BJ (cell line): Measurements from ENCODE around the gene FCHSD2. TPM values are rescaled to one million over a fixed set of nuclear protein-coding genes. Genes with fewer than 3 reads are reported as not detected.
A peak's percentile ranks its signal among the peaks of the same experiment; 100 is the strongest.

ENCODE experiments used
- CTCF ChIA-PET: fragments of 350-600 bp; formaldehyde crosslinking; extraction: SDS; loops from one replicate; lab custom pipeline; 2021; ENCODE audit warnings: antibody characterized with exemption, inconsistent platforms; lab: Yijun Ruan, JAX
- POLR2A ChIA-PET: fragments of 300-600 bp; sonication (Branson Sonifier 250); formaldehyde crosslinking; extraction: SDS; loops from one replicate; lab custom pipeline; 2021; ENCODE audit warnings: antibody characterized with exemption; lab: Charles Lee
- DNase-seq: peaks from one replicate; pipeline ENCODE4 v3.0.0-alpha.2; 2011; ENCODE audit warnings: low read depth
- H3K27me3 ChIP-seq: 2 replicates; pipeline ENCODE4 v1.6.0; 2011; ENCODE audit warnings: low read length; ENCODE audit not compliant: control insufficient read depth, insufficient read depth
- H3K36me3 ChIP-seq: 2 replicates; pipeline ENCODE4 v1.5.1; 2011; ENCODE audit warnings: low read length; ENCODE audit not compliant: control insufficient read depth, insufficient read depth
- H3K4me3 ChIP-seq: 2 replicates; pipeline ENCODE4 v1.5.1; 2011; ENCODE audit warnings: low read depth, mild to moderate bottlenecking, control low read depth, low read length
- CTCF ChIP-seq: IDR thresholded peaks from 2 replicates; pipeline ENCODE4 v1.5.1; 2011; ENCODE audit warnings: low read depth, mild to moderate bottlenecking, control low read depth, inconsistent platforms, low read length, moderate library complexity; ENCODE audit not compliant: insufficient read depth
- polyA plus RNA-seq: library from polyadenylated mRNA; depleted of rRNA; stranded (reverse); fragments of >200 nt; gene quantifications from 2 replicates; pipeline ENCODE4 v1.2.3, GENCODE V29; 2011

FCHSD2 gene
- polyA plus RNA-seq, 1 experiment = 24.9 TPM

GRCh38 chr11:72817966-72818365 is 324.2 kb downstream of the FCHSD2 start:
- POLR2A ChIA-PET = interaction anchor here (0.6 kb wide), 1 partner anchor 93 kb away, joined by 3 read pairs; no protein-coding TSS in a partner anchor
- Histone ChIP-seq H3K4me3 (no peak overlapping the region), H3K36me3 (peaks cover 12% of the 10 kb centered on the region), H3K27me3 (no peaks in the 10 kb centered on the region)
- TF ChIP-seq CTCF = no peak
- no peak for DNase-seq
- CTCF ChIA-PET = interaction anchor here (1.1 to 1.2 kb wide), 2 partner anchors 93 to 134 kb away, joined by 3 read pairs; no protein-coding TSS in a partner anchor

GRCh38 chr11:72816404-72816990 is 325.6 kb downstream of the FCHSD2 start:
- POLR2A ChIA-PET = no interaction called here

GRCh38 chr11:72815110-72815618 is 327.0 kb downstream of the FCHSD2 start:
- POLR2A ChIA-PET = no interaction called here
- Histone ChIP-seq H3K27me3 (no peaks in the 10 kb centered on the region), H3K4me3 (peak overlapping the region; percentile 68), H3K36me3 (peaks cover 8% of the 10 kb centered on the region)
- CTCF ChIA-PET = interaction anchor here (1.2 to 1.6 kb wide), 7 partner anchors 12 to 474 kb away, joined by 3 to 6 read pairs (median 4); partner anchors contain the start of gene STARD10
- TF ChIP-seq CTCF = no peak
- no peak for DNase-seq

More at GRCh38 chr11:72816404-72816990, 325.6 kb downstream of the FCHSD2 start:
- no peak for TF ChIP-seq CTCF
- peaks cover 12% of the 10 kb centered on the region for H3K36me3 ChIP-seq
- CTCF ChIA-PET = interaction anchor here (1.2 to 1.7 kb wide), 6 partner anchors 11 to 362 kb away, joined by 3 to 6 read pairs (median 4); partner anchors contain the start of gene STARD10
- no peak overlapping the region for H3K4me3 ChIP-seq
- H3K27me3 ChIP-seq = no peaks in the 10 kb centered on the region
- no peak for DNase-seq

- ChIA-PET POLR2A (no interaction called here), CTCF (interaction anchor here (0.6 to 2.8 kb wide), 7 partner anchors 20 to 475 kb away, joined by 3 to 40 read pairs (median 5); partner anchors contain the start of gene STARD10)
- Histone ChIP-seq H3K36me3 (peaks cover 8% of the 10 kb centered on the region), H3K27me3 (no peaks in the 10 kb centered on the region), H3K4me3 (peak within 1 kb of the TSS; percentile 68)
- TF ChIP-seq CTCF = peak; percentile 31
- no peak for DNase-seq
Observed at GRCh38 chr11:72814286-72815109, 327.6 kb downstream of the FCHSD2 start, which contains the start of gene ATG16L2. Gene ATG16L2 (plus strand): TSS chr11:72814411. CDS start chr11:72814446, 35 bp downstream.
